Heart right ventricle (tissue), 16 donors: ENCODE measurements around the gene PCA3. TPM values are rescaled to one million over a fixed set of nuclear protein-coding genes. Genes with fewer than 3 reads are reported as not detected.

ENCODE experiments used
- ATAC-seq, 8 donors: fragments of 200-7000 bp; cut with Tn5 transposase; one replicate each; pipeline ENCODE4 v1.9.1; 2020; ENCODE audit warnings: mild to moderate bottlenecking in 8 of 8, moderate library complexity in 8 of 8, moderate number of reproducible peaks in 1 of 8
- DNase-seq, 2 donors: peaks; one replicate each; pipeline ENCODE4 v3.0.0-alpha.2; 2020
- H3K27ac ChIP-seq, 10 donors: fragments of 200-600 bp; sonication (generic) in 2 of 10; one replicate each; pipeline versions ENCODE4 v1.5.0 to v1.8.0; 2020 to 2022; ENCODE audit warnings: mild to moderate bottlenecking in 3 of 10
- H3K27me3 ChIP-seq, 7 donors: fragments of 200-600 bp; one replicate each; pipeline ENCODE4 v1.8.0; 2021 to 2022; ENCODE audit warnings: mild to moderate bottlenecking in 2 of 7
- H3K36me3 ChIP-seq, 9 donors: fragments of 200-600 bp; sonication (generic) in 1 of 9; one replicate each; pipeline versions ENCODE4 v1.5.0 to v1.8.0; 2020 to 2022; ENCODE audit warnings: mild to moderate bottlenecking in 2 of 9
- H3K4me1 ChIP-seq, 9 donors: fragments of 200-600 bp; sonication (generic) in 1 of 9; one replicate each; pipeline versions ENCODE4 v1.5.0 to v1.8.0; 2020 to 2022; ENCODE audit warnings: mild to moderate bottlenecking in 4 of 9
- H3K4me3 ChIP-seq, 10 donors: fragments of 200-600 bp; sonication (generic) in 2 of 10; one replicate each; pipeline versions ENCODE4 v1.5.0 to v1.8.0; 2020 to 2022; ENCODE audit warnings: mild to moderate bottlenecking in 7 of 10, moderate library complexity in 2 of 10
- H3K9me3 ChIP-seq, 11 donors: fragments of 200-600 bp in 10 of 11; sonication (generic) in 2 of 11; one replicate each; pipeline versions ENCODE4 v1.5.0 to v1.8.0; 2013 to 2022; ENCODE audit warnings: mild to moderate bottlenecking in 2 of 11, control low read depth in 1 of 11, moderate library complexity in 1 of 11
- WGBS, 2 donors: extraction: QIAGEN DNeasy Blood & Tissue Kit; methylation state at CpG; one replicate each; pipeline ENCODE4 v1.1.7; 2013; ENCODE audit warnings: inconsistent platforms in 1 of 2; 5-methylcytosine and 5-hydroxymethylcytosine counted together
- intact Hi-C, 10 donors: fragments of 100-400 bp; cut with DNase I; formaldehyde crosslinking; loops; one replicate each; pipeline versions ENCODE4 v1.11.1 to v1.14.2; 2022
- polyA plus RNA-seq, 2 donors: library from polyadenylated mRNA; stranded (reverse); fragments of 200-250 nt; gene quantifications; one replicate each; pipeline ENCODE4 v1.2.3, GENCODE V29; 2013
- total RNA-seq, 10 donors: library from RNA; stranded (reverse); fragmentation: NEBNext Ultra II Directional in 3 of 10; extraction: Animal tissue kit (Norgen Biotek cat#: 25700) in 3 of 10; gene quantifications; one replicate each; pipeline versions ENCODE4 v1.2.1 to v1.2.4, GENCODE V29; 2021 to 2023
- TF ChIP-seq, protein P1 (sequence below), 9 donors: fragments of 200-600 bp; sonication (generic) in 2 of 9; IDR thresholded peaks; one replicate each; pipeline versions ENCODE4 v1.5.0 to v1.8.0; 2021 to 2022; ENCODE audit warnings: antibody characterized with exemption in 9 of 9, mild to moderate bottlenecking in 5 of 9, moderate library complexity in 1 of 9
- donor health status: Arrhythmogenic right ventricular cardiomyopathy.
- donor health status: ischemic (EF 13 %, LVEDD 7.1; RV severe dilation, severe dysfunction).
- donor health status: healthy with polysubstance abuse.
- donor health status: DM: no; HTN: yes; CAD: no.
- donor health status: DM: no; HTN: no; CAD: no.
- donor health status: ischemic (EF 25% LVEDD 6.9; RV normal size, moderate dysfunction).
- donor health status: ischemic (EF 25% LVEDD 5.7; RV mildly dilated, moderate dysfunction).
- donor health status: healthy.
- donor health status: DM: yes; HTN: yes; CAD: no.
- donor health status: Ischemic cardiomyopathy.
- donor health status: ischemic (EF 35%, LVEDD 5.7; RV mildly dilated, moderate dysfunction).
- donor health status: nonischemic (EF 11% LVEDD 7.7; RV severe dilation, severe dysfunction).
- donor health status: DM: yes; HTN: yes; CAD: no.
- donor health status: PGD.
- donor health status: ischemic (EF 29% LVEDD 5.4; RV normal size, mild dysfunction).
- donor health status: nonischemic (EF 23%, LVEDD 6.1; RV moderate dilation, normal function).

PCA3 gene
- total and polyA plus RNA-seq, 12 donors: 0.01 TPM; not detected in 11

DNA sequence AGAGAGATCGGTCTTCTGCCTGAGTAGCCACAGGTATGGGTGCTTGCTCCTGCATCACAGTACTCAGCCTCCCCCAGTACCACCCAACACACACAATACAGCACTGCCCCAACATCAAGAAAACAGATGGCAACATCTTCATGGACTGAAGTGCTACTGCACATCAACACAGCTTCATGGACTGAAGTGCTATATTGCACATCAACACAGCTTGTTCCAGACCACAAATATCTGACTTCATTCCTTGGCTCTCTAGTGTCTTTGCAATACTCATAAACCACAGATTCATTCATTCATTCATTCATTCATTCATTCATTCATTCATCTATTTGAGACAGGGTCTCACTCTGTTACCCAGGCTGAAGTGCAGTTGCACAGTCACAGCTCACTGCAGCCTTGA lies 31.1 kb upstream of the PCA3 start:
- no peak overlapping the region for H3K4me3 ChIP-seq
- DNase-seq: no peak
- TF ChIP-seq, protein P1, sequence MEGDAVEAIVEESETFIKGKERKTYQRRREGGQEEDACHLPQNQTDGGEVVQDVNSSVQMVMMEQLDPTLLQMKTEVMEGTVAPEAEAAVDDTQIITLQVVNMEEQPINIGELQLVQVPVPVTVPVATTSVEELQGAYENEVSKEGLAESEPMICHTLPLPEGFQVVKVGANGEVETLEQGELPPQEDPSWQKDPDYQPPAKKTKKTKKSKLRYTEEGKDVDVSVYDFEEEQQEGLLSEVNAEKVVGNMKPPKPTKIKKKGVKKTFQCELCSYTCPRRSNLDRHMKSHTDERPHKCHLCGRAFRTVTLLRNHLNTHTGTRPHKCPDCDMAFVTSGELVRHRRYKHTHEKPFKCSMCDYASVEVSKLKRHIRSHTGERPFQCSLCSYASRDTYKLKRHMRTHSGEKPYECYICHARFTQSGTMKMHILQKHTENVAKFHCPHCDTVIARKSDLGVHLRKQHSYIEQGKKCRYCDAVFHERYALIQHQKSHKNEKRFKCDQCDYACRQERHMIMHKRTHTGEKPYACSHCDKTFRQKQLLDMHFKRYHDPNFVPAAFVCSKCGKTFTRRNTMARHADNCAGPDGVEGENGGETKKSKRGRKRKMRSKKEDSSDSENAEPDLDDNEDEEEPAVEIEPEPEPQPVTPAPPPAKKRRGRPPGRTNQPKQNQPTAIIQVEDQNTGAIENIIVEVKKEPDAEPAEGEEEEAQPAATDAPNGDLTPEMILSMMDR (IDR thresholded peaks at IDR 0.05): no peak
- no peak for ATAC-seq
- WGBS, 2 donors: 96 to 98% methylated on average over 1 of the region's 1 CpG
- no peaks in the 10 kb centered on the region for H3K4me1 ChIP-seq
- no peaks in the 10 kb centered on the region for H3K36me3 ChIP-seq
- H3K9me3 ChIP-seq: no peaks in the 10 kb centered on the region
- intact Hi-C loops: no loop called here
- no peak overlapping the region for H3K27ac ChIP-seq
- peaks cover 0 to 13% (median 0%) of the 10 kb centered on the region in 7 donors for H3K27me3 ChIP-seq

DNA sequence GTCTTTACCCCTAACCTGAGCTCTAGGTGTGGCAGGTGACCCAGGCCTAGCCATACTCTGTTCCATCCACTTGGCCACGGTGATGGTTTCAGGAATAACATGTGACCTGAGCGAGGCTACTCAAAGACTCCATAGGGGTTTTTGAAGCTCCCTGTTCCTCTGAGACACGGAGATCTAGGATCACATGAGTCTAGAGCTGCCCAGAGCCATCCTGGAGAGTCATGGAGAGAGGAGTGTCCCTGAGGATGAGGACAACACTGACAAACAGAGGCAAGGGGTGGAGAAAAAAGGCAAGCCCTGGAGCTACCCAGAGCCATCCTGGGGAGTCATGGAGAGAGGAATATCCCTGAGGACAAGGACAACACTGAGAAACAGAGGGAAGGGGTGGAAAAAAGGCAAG lies 29.5 kb upstream of the PCA3 start:
- no peaks in the 10 kb centered on the region for H3K9me3 ChIP-seq
- 89 to 91% methylated on average over 3 of the region's 3 CpGs for WGBS, 2 donors
- H3K27me3 ChIP-seq: peaks cover 0 to 14% (median 0%) of the 10 kb centered on the region in 7 donors
- intact Hi-C loops: no loop called here
- DNase-seq (no peak), ATAC-seq (no peak)
- H3K36me3 ChIP-seq: no peaks in the 10 kb centered on the region
- H3K4me3 ChIP-seq: no peak overlapping the region
- H3K4me1 ChIP-seq: no peaks in the 10 kb centered on the region
- no peak overlapping the region for H3K27ac ChIP-seq
- TF ChIP-seq, protein P1 (IDR thresholded peaks at IDR 0.05): no peak

DNA sequence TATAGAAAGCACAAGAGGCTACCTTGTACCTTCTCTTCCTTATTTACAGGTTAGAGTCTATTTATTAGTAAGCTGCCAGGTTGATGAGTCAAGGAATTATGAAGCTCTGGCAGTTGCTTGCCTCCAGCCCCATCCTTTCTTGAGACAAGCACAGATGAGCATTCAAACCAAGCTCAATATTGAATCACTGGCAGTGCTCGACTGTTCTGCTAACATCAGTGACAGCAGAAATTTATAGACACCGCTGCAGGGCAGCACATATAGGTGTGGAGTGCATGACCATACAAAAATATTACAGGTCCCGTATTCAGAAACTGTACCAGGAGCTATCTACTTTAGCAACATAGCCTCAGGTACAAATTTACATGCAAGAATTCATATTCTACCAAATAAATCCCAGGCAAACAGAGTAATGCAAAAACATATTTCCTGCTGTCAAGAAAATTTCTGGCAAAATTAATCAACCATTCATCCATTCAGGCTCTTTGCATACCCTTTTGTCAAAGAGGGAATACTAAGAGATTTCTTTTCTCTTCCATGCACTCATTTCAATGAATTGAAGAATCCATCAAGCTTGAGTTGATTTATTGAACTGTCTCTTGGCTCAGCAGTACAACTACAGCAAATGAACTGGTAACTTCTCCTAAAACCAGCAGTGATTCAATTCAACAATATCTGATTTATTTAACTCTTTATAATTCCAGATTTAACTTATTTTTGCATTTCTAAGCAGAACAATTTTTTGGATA lies 26.9 kb upstream of the PCA3 start:
- Histone ChIP-seq H3K27ac (no peak overlapping the region), H3K4me3 (no peak overlapping the region), H3K9me3 (peaks cover 0 to under 1% (median 0%) of the 10 kb centered on the region in 11 donors), H3K27me3 (peaks cover 0 to 14% (median 0%) of the 10 kb centered on the region in 7 donors), H3K4me1 (no peaks in the 10 kb centered on the region), H3K36me3 (no peaks in the 10 kb centered on the region)
- TF ChIP-seq, protein P1 (IDR thresholded peaks at IDR 0.05): no peak
- intact Hi-C loops: no loop called here
- no peak for ATAC-seq
- 70 to 88% methylated on average over 3 of the region's 3 CpGs for WGBS, 2 donors
- no peak for DNase-seq

- 67 to 79% methylated on average over 5 of the region's 5 CpGs for WGBS, 2 donors
- Histone ChIP-seq H3K4me3 (no peak overlapping the region), H3K4me1 (no peaks in the 10 kb centered on the region), H3K9me3 (peaks cover 0 to 8% (median 0%) of the 10 kb centered on the region in 11 donors), H3K36me3 (no peaks in the 10 kb centered on the region), H3K27ac (no peak overlapping the region), H3K27me3 (peaks cover 0 to 14% (median 0%) of the 10 kb centered on the region in 7 donors)
- ATAC-seq: no peak
- TF ChIP-seq, protein P1 (IDR thresholded peaks at IDR 0.05): no peak
- DNase-seq: no peak
- intact Hi-C loops: no loop called here
These were observed 25.8 kb upstream of the PCA3 start for GRCh38 chr9:76738402-76738801.
